ENCODE measurements around the gene TAMM41.
"Not testable (repeated sequence)": the region's sequence is repeated elsewhere in the genome, so short reads cannot be mapped to it uniquely, and the experiment has no call there.

TAMM41 gene, protein sequence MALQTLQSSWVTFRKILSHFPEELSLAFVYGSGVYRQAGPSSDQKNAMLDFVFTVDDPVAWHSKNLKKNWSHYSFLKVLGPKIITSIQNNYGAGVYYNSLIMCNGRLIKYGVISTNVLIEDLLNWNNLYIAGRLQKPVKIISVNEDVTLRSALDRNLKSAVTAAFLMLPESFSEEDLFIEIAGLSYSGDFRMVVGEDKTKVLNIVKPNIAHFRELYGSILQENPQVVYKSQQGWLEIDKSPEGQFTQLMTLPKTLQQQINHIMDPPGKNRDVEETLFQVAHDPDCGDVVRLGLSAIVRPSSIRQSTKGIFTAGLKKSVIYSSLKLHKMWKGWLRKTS

DNA sequence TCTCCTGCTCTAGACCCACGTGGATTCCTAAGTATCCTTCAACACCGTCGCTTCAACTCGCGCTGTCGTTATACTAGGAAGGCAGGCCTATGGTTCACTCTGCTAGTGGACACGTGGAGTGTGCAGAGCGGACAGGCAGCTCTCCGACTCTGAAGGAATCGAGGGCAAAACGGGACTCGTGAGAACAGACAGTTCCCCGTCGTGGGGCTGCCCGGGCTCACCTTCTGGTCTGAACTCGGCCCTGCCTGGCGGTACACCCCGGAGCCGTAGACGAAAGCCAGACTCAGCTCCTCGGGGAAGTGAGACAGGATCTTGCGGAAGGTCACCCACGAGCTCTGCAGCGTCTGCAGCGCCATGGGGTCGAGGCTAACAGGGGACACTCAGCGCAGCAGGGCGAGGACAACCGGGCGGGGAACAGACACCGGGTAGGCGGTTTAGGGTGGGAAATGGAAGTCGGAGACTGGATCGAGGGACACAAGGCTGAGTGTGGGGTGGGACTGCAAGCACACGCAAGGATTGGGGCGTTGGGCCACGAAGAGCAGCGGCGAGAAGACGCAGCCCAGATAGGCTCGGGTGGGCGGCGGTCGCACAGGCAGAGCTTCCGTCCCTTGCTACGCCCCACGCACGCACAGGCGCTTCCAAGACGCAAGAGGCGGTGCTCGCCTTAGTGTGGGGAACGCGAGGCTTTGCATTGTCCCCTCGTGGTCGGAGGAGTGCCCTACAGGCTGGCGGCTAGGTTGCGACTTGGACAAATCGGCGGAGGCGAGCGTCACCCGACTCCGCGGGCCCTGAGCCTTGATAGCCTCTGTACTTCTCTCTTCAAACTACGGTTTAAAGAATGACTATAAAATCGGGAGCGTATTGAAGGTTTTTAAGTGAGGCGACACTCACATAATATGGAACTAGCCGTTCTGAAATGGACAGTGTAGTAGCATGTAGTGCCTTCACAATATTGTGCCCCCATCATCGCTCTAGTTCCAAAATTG is at the start of gene TAMM41:
TAMM41 (minus strand) TSS at position 605 of the 986 bp plus-strand sequence; CDS start at position 356, 249 bp downstream.
- DNase-seq (ENCODE audit: low spot score) = peak; percentile 93

DNA sequence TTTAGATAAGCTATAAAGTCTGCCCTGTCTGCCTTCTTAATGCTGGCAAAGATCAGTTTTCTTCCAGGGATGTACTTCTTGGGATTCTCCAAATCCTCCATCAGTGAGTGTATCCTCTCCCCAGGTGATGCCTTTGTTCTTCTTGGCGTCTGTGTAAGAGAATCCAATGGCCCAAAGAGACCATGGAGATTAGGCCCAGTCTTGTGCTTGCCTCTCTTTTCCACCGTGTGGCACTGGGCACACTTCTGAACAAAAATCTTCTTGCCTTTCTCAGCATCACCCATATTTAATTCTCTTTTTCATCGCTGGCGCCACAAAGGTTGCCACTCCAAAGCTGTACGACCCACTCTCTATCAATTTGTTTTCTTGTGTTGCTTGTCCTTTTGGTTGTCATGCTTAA is 32.2 kb upstream of the TAMM41 start:
- DNase-seq (ENCODE audit: low spot score) = no peak

DNA sequence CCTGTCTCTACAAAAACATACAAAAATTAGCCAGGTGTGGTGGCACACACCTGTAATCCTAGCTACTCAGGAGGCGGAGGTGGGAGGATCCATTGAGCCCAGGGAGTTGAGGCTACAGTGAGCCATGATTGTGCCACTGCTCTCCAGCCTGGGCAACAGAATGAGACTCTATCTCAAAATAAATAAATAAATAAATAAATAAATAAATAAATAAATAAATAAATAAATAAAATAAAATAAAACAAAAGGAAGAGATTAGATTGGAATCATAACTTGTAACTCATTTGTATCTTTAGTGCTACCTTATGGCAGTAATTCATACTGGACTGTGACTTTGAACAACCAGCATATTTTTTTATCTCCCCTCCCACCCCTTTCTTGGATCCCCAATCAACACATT is 28.0 kb upstream of the TAMM41 start:
- DNase-seq (ENCODE audit: low spot score) = not testable (repeated sequence)

DNA sequence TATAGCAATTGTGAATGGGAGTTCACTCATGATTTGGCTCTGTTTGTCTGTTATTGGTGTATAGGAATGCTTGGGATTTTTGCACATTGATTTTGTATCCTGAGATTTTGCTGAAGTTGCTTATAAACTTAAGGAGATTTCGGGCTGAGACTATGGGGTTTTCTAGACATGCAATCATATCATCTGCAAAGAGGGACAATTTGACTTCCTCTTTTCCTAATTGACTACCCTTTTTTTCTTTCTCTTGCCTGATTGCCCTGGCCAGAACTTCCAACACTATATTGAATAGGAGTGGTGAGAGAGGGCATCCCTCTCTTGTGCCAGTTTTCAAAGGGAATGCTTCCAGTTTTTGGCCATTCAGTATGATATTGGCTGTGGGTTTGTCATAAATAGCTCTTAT is 17.1 kb upstream of the TAMM41 start:
- not testable (repeated sequence) for DNase-seq (ENCODE audit: low spot score)

DNA sequence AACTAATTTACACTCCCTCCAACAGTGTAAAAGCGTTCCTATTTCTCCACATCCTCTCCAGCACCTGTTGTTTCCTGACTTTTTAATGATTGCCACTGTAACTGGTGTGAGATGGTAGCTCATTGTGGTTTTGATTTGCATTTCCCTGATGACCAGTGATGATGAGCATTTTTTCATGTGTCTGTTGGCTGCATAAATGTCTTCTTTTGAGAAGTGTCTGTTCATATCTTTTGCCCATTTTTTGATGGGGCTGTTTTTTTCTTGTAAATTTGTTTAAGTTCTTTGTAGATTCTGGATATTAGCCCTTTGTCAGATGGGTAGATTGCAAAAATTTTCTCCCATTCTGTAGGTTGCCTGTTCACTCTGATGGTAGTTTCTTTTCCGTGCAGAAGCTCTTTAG is 15.9 kb upstream of the TAMM41 start:
- DNase-seq (ENCODE audit: low spot score) = not testable (repeated sequence)

DNA sequence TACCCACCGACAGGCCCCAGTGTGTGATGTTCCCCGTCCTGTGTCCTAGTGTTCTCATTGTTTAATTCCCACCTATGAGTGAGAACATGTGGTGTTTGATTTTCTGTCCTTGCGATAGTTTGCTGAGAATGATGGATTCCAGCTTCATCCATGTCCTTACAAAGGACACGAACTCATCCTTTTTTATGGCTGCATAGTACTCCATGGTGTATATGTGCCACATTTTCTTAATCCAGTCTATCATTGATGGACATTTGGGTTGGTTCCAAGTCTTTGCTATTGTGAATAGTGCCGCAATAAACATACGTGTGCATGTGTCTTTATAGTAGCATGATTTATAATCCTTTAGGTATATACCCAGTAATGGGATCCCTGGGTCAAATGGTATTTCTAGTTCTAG is 15.5 kb upstream of the TAMM41 start:
- not testable (repeated sequence) for DNase-seq (ENCODE audit: low spot score)

DNA sequence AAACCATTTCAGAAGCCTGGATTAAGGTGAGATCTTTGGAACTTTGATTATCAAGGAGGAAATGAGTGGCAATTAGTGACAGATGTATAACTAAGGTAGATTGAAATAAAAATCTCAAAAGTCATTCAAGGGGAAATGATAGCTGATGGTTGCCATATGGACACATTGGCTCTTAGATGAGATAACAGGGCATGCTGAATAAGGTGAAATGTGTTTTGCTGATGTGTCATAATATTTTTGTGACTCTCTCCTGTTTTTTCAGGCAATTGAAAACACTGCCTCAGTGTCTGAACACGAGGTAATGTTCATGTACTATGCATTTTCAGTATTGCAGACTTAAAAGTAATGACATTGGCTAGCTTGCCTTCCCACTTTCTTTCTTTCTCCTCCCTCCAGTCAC is 13.5 kb upstream of the TAMM41 start:
- not testable (repeated sequence) for DNase-seq (ENCODE audit: low spot score)

DNA sequence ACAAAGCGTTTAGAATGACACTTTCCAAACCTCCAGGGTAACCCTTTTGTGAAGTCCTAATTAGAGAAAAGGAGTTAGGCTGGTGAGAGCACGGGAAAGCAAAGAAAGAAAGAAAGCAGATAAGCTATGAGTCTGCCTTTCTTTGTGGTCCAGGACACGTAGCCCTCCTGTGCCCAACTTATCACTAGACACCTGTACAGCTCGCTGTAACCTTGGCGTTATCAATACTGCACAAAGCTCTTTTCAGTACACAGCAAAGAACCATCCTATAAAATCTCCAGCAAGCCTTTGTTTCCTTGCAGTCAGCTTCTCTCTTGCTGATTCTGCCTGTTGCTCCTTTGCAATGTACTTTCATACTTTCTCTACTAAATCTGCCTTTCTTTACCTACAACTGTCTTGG is 6.8 kb upstream of the TAMM41 start:
- no peak for DNase-seq (ENCODE audit: low spot score)

DNA sequence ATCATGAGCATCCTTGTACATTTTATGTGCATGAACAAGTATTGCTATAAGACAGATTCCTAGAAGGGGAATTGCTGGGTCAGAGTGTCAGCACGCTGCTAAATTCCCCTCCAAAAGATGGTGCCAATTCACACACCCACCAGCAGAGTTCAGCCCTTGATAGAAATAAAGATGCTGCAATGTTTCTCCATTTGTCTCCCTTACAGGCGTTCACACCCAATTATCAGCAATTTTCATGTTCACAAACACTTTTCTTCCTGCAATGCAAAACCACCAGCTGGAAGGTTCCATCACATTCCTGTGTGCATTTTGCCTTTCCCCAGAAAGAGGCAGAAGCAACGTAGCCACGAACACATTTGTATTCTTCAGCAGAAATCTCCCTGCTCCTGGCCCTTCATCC is 3.3 kb upstream of the TAMM41 start:
- DNase-seq (ENCODE audit: low spot score) = no peak

DNA sequence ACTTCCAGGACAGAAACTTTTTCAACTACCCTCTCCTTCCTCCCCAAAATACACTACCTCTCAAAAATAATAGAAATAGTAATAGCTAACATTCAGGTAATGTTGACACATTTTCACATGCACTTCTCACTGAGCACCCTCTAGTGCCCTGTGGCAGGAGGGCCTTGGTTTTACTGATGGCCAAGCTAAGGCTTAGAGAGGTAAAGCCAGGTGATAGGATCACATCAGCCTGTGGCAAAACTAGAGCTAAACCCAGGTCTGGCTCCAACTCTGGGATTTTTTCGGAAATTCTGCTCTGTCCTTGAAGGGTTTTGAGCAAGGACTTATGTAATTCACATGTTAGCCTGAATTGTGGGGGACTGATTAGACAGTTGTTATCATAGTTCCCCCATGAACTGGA is 922 bp upstream of the TAMM41 start:
- peak; percentile 20 for DNase-seq (ENCODE audit: low spot score)

DNA sequence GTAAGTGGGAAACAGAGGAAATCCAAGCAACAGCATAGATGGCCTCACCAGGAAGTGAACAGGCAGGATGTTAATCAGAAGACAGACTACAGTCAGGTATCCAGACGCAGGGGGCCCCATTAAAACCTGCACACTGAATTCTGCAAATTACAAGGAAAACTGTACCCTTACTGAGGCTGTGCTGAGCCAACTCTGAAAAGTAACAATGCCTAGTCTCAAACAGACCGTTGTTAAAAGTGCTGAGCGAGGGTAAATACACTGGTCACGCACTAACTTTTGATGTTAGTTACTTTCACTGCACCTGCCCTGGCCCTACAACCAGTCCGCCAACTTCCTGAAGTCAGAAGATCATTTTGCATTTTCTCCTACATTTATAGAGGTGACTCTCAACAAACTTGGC is 1.0 kb downstream of the TAMM41 start:
- peak; percentile 38 for DNase-seq (ENCODE audit: low spot score)

DNA sequence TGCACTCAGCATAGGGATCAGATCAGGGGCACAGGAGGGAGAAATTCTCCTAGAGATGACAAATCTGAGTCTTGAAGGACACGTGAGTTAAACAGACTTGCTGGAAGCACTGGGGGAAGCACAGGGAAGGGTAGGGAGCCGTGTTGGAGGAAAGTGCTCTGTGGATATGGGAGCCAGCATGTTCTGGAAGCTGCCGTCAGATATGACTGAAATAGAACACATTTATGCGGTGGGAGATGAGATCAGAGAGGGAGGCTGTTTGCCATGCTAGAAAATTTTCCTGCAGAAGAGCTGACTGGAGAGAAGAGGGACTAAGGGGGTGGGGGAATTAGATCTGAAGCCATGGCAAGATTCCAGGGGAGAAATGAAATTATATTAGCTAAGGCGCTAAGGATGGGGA is 1.8 kb downstream of the TAMM41 start:
- DNase-seq (ENCODE audit: low spot score) = no peak

DNA sequence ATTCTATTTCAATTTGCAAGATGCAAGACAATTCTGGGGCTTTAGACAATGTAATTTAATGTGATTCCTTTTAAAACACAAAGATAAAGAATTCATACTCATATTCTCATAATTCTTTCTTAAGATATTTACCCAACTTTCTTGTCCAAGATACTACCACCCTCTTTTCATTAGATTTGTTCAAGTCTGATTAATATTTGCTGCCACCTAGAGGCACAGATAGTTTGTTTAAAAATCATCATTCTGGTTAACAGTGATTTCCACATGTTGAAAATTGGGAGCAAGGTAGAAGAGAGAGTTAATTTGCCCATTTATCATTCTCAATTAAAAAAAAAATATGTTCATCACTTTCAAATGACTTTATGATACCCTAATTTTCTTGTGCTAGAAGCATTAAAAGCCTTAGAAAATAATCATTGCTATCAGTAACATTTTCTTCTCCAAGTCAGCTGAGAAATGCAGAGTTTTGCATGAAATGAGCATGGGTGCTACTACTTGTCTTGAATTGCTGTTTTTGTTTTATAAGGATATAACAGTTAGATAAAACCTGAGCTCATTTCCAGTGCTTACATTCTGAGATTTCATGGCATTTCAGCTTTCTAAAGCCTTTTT is 11.6 kb downstream of the TAMM41 start:
- no peak for DNase-seq (ENCODE audit: low spot score)

DNA sequence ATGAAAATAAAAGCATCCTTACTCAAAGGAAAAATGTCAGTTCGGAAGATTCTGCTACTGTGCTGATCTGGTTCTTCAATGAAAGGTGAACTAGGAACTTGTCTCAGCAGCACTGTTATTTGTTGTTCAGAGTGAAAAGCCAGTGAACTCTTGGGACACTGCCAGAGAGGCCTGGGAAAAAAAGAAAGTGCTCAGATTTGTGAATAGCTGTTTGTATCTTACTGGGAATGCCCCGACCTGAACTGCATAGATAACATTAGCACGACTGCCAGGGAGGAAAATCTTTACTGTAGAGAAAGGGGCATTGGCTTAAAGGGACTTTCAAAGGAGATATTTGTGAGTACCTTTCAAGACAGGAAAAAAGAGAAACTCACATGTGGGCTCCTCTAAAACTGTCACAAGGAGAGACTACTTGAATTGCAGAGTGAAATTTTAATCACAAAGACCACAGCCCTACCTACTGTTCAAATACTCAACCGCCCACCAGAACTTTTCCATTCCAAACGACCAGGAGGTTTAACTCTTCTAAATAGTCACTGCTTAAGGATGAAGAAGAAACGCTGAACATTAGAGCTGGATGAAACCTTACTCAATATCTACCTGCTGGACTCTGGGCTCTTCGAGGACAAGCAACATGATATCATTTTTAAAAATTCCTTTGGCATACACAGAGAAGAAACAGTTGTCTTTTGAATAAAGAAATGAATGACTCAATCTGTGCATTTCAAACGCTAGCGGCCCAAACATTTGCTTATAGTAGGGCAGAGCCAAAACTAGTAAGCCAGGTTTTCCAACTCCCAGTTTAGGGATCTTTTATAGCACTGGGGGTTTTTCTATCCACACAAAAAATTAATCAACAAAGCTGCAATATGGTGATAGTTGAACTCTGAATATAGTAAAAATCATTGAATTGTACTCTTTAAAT is 13.4 kb downstream of the TAMM41 start:
- DNase-seq (ENCODE audit: low spot score) = no peak

DNA sequence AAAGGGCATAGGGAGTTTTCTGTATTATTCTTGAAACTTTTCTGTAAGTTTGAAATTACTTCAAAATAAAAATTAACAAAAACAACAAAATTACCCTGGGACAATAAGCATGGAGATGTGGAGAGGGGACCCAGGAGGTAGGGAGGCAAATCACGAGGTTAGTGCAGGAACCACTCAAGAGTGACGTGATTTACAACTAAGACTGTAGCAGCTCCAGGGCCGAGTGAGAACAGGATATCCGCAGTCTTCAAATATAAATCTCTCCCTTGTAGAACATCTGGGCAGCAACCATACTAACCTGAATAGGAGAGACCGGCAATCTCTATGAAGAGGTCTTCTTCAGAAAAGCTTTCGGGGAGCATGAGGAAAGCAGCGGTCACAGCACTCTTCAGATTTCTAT is 17.3 kb downstream of the TAMM41 start:
- DNase-seq (ENCODE audit: low spot score) = no peak

DNA sequence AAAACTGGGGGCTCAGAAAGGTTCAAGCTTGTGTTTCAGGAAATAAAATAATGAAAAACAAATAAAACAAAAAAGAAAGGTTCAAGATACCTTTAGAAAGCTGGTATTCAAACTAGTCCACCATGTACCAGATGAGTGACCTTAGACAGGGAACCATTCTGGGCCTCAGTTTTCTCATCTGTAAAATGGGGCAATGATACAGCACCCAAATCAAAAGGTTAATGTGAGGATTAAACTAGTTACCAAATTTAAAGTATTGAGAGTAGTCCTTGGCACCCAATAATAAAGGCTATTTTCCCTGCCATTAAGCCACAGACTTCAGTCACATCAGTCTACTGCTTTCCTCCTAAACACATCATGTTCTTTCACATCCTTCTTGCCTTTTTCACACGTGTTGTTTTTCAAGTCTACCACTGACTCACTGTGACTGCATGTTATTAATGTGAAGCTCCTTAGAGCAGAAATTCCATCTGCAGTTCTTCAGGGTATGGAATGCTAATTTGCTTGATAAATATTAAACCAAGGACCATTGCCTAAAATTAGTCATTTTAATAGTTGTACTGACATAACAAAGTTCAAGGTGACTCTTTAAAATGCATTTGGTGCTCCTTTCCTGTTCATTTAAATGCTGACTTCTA is 19.9 kb downstream of the TAMM41 start:
- peak; percentile 91 for DNase-seq (ENCODE audit: low spot score)

DNA sequence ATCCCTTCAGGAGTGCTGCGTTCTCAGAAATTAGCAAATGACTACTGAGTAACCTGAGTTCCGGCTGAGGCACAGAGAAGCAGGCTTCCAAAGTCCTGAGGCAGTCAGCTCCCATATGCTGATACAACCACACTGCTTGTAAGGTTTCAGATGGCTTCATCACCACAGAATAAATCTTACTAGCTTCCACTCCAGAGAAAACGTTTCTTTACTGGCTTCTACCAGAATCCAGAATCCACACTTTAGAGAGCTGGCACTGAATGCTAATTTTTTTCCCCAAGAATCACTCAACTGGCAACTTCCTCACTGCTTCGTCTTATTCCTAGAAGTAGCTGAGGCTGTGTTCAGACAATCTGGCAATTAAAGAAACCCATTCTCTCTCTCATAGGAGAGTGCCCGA is 21.4 kb downstream of the TAMM41 start:
- no peak for DNase-seq (ENCODE audit: low spot score)

DNA sequence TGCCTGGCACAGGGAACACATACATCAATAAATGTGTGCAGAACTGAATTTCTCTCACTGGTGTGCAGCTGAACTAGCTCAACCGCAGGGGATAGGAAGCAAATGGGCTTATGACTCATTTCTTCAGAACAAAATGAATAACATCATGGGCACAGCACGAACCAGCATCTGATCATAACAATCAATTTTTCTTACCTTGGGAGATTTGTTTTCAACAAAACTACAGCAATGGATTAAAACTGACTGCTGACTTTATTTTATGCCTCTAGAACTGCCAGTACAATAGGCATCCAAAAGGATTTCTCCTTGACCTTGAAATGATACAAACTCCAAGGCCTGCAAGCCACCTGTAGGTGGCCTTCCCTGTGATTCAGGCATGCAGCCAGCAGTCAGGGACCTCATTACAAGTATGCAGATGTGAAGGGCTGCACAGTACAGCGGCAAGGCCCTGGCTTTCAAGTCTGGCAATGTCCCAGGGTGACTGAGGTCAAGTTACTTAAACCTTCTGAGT is 26.1 kb downstream of the TAMM41 start:
- DNase-seq (ENCODE audit: low spot score) = peak; percentile 33

DNA sequence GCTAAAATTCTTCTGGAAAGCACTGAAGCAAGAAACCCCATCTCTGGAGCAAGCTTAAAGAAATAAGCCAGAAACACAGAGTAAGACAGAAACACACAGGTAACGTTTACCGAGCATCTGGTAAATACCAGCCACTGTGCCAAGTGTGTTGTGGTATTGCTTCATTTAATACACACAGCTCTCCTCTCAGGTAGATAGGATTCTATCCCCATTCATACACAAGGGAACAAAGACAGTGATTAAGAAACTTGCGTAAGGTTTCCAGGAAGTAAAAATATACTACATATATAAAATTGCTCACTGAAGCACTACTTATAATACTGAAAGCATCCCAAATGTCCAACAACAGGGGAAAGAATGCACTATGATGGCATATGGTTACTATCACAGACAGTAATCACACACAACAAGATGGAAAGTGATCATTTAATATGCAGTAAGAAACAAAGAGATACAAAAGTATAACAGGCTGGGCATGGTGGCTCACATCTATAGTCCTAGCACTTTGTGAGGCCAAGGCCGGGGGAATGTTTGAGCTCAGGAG is 27.5 kb downstream of the TAMM41 start:
- no peak for DNase-seq (ENCODE audit: low spot score)

DNA sequence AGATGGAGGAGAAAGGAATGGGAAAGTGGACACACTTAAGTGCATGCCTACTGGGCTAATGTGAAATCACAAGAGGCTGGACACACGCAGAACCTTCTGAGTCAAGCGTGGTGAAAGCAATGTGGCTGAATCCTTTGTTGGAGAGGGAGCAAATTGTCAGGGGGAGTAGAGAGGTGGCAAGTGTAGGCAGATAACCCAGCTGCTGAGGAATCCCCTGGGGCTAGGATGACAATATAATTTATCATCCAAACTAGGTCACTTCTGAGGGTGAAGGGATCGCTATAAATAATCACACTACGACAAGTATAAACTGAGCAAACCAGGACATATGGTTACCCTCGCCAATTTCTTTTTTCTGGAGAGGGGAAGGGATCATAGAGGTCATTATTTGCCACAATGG is 28.7 kb downstream of the TAMM41 start:
- DNase-seq (ENCODE audit: low spot score) = no peak

DNA sequence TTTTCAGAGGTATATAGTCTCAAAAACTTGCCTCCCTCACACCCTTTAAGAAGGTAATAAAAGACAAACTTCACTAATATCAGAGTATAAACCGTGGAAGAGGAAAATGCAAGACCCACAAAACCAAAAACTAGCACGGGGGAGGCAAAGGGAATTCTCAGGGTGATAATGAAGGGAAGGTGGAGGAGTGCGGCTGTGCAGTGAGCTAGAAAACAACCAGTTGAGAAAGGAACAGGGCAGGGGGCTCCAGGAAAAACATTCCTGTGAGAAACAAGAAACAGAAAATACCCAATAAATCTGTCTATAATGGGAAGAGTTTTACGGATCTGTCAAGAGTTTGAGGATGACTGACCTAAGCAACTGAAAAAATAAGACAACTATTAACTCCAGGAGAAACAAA is 31.6 kb downstream of the TAMM41 start:
- DNase-seq (ENCODE audit: low spot score) = no peak
